HEK293 (cell line): Measurements from ENCODE around the gene HEPH.

Source experiments
- CTCF ChIA-PET: fragments of 350-600 bp; formaldehyde crosslinking; extraction: SDS; loops from one replicate; lab custom pipeline; 2021; ENCODE audit warnings: antibody characterized with exemption; lab: Yijun Ruan, JAX
- POLR2A ChIA-PET: fragments of 300-600 bp; formaldehyde crosslinking; extraction: SDS; loops from one replicate; lab custom pipeline; 2020; ENCODE audit warnings: antibody characterized with exemption, inconsistent platforms; lab: Yijun Ruan, JAX
- H3K27ac ChIP-seq: fragments of 200-500 bp; sonication (Bioruptor generic); 2 replicates; pipeline ENCODE4 v1.5.1; 2014; ENCODE audit warnings: low read depth, low read length, control low read depth, inconsistent platforms; ENCODE audit errors: extremely low read depth
- H3K36me3 ChIP-seq, 2 experiments: fragments of 200-500 bp in 1 of 2; sonication (Bioruptor generic) in 1 of 2; 1 replicate in 1 of 2; 2 replicates in 1 of 2; pipeline ENCODE4 v1.5.1; 2014 to 2017; ENCODE audit warnings: inconsistent platforms in 2 of 2, low read length in 2 of 2; ENCODE audit not compliant: control insufficient read depth in 2 of 2, insufficient read depth in 1 of 2
- H3K4me1 ChIP-seq: fragments of 200-500 bp; sonication (Bioruptor generic); 2 replicates; pipeline ENCODE4 v1.5.1; 2014; ENCODE audit warnings: mild to moderate bottlenecking, low read length, inconsistent platforms; ENCODE audit not compliant: control insufficient read depth, insufficient read depth
- H3K4me3 ChIP-seq: 2 replicates; pipeline ENCODE4 v1.5.1; 2011; ENCODE audit warnings: low read depth, mild to moderate bottlenecking, control low read depth, low read length, moderate library complexity
- H3K9me3 ChIP-seq: fragments of 200-500 bp; sonication (Bioruptor generic); 2 replicates; pipeline ENCODE4 v1.5.1; 2014; ENCODE audit warnings: low read depth, low read length, inconsistent platforms; ENCODE audit not compliant: control insufficient read depth, insufficient read depth
- BCL11A ChIP-seq: fragments of 450-650 bp; formaldehyde crosslinking; IDR thresholded peaks from 2 replicates; pipeline ENCODE4 v1.5.1; 2016; ENCODE audit warnings: low read depth, missing biosample characterization, missing genetic modification characterization
- KLF1 ChIP-seq: fragments of 450-650 bp; formaldehyde crosslinking; IDR thresholded peaks from 2 replicates; pipeline ENCODE4 v1.5.1; 2016; ENCODE audit warnings: missing biosample characterization, missing genetic modification characterization
- KLF16 ChIP-seq: fragments of 450-650 bp; formaldehyde crosslinking; IDR thresholded peaks from 2 replicates; pipeline ENCODE4 v1.5.1; 2017; ENCODE audit warnings: missing biosample characterization, missing genetic modification characterization
- KLF8 ChIP-seq: fragments of 450-650 bp; formaldehyde crosslinking; IDR thresholded peaks from 2 replicates; pipeline ENCODE4 v1.5.1; 2016; ENCODE audit warnings: missing biosample characterization, missing genetic modification characterization
- KLF9 ChIP-seq: fragments of 450-650 bp; formaldehyde crosslinking; IDR thresholded peaks from 2 replicates; pipeline ENCODE4 v1.5.1; 2016; ENCODE audit warnings: missing biosample characterization, missing genetic modification characterization, low read depth
- OVOL3 ChIP-seq: fragments of 450-650 bp; formaldehyde crosslinking; IDR thresholded peaks from 2 replicates; pipeline ENCODE4 v1.5.1; 2016; ENCODE audit warnings: missing biosample characterization, missing genetic modification characterization
- ZBTB10 ChIP-seq: fragments of 450-650 bp; formaldehyde crosslinking; IDR thresholded peaks from 2 replicates; pipeline ENCODE4 v1.5.1; 2016; ENCODE audit warnings: missing biosample characterization, missing genetic modification characterization
- ZBTB7A ChIP-seq: fragments of 450-650 bp; formaldehyde crosslinking; IDR thresholded peaks from 2 replicates; pipeline ENCODE4 v1.5.1; 2016; ENCODE audit warnings: low read depth, missing biosample characterization, missing genetic modification characterization
- ZNF211 ChIP-seq: fragments of 450-650 bp; formaldehyde crosslinking; IDR thresholded peaks from 2 replicates; pipeline ENCODE4 v1.5.1; 2016; ENCODE audit warnings: low read depth, missing biosample characterization, missing genetic modification characterization
- ZNF214 ChIP-seq: fragments of 450-650 bp; formaldehyde crosslinking; IDR thresholded peaks from 2 replicates; pipeline ENCODE4 v1.5.1; 2017; ENCODE audit warnings: missing biosample characterization, mild to moderate bottlenecking, missing genetic modification characterization, borderline replicate concordance
- ZNF274 ChIP-seq, 2 experiments: fragments of 200-500 bp in 1 of 2; fragments of 450-650 bp in 1 of 2; sonication (Bioruptor generic) in 1 of 2; formaldehyde crosslinking in 1 of 2; IDR thresholded peaks; 2 replicates each; pipeline versions ENCODE4 v1.5.1 to v1.6.1; 2014 to 2016; ENCODE audit warnings: borderline replicate concordance in 1 of 2, inconsistent platforms in 1 of 2, low read length in 1 of 2, missing biosample characterization in 1 of 2, missing genetic modification characterization in 1 of 2
- ZNF280D ChIP-seq: fragments of 450-650 bp; formaldehyde crosslinking; IDR thresholded peaks from 2 replicates; pipeline ENCODE4 v1.5.1; 2016; ENCODE audit warnings: missing biosample characterization, missing genetic modification characterization
- ZNF311 ChIP-seq: fragments of 450-650 bp; formaldehyde crosslinking; IDR thresholded peaks from 2 replicates; pipeline ENCODE4 v1.5.1; 2017; ENCODE audit warnings: missing biosample characterization, missing genetic modification characterization, borderline replicate concordance
- ZNF37A ChIP-seq: fragments of 450-650 bp; IDR thresholded peaks from 2 replicates; pipeline ENCODE4 v1.5.1; 2018; ENCODE audit warnings: missing biosample characterization, missing genetic modification characterization
- ZNF391 ChIP-seq: fragments of 450-650 bp; formaldehyde crosslinking; IDR thresholded peaks from 2 replicates; pipeline ENCODE4 v1.5.1; 2016; ENCODE audit warnings: low read depth, missing biosample characterization, missing genetic modification characterization, borderline replicate concordance
- ZNF394 ChIP-seq: fragments of 450-650 bp; formaldehyde crosslinking; IDR thresholded peaks from 2 replicates; pipeline ENCODE4 v1.5.1; 2016; ENCODE audit warnings: missing biosample characterization, missing genetic modification characterization, mild to moderate bottlenecking, moderate library complexity, borderline replicate concordance
- ZNF473 ChIP-seq: fragments of 450-650 bp; formaldehyde crosslinking; IDR thresholded peaks from 2 replicates; pipeline ENCODE4 v1.5.1; 2017; ENCODE audit warnings: missing biosample characterization, missing genetic modification characterization
- ZNF513 ChIP-seq: fragments of 450-650 bp; IDR thresholded peaks from 2 replicates; pipeline ENCODE4 v1.5.1; 2018; ENCODE audit warnings: missing biosample characterization, missing genetic modification characterization
- ZNF521 ChIP-seq: fragments of 450-650 bp; formaldehyde crosslinking; IDR thresholded peaks from 2 replicates; pipeline ENCODE4 v1.5.1; 2017; ENCODE audit warnings: missing biosample characterization, mild to moderate bottlenecking, missing genetic modification characterization
- ZNF544 ChIP-seq: fragments of 450-650 bp; formaldehyde crosslinking; IDR thresholded peaks from 2 replicates; pipeline ENCODE4 v1.5.0; 2017; ENCODE audit warnings: missing biosample characterization, missing genetic modification characterization
- ZNF555 ChIP-seq: fragments of 450-650 bp; formaldehyde crosslinking; conservative IDR thresholded peaks from 2 replicates; pipeline ENCODE4 v1.5.1; 2017; ENCODE audit warnings: missing biosample characterization, mild to moderate bottlenecking, missing genetic modification characterization, inconsistent platforms
- ZNF580 ChIP-seq: fragments of 450-650 bp; formaldehyde crosslinking; IDR thresholded peaks from 2 replicates; pipeline ENCODE4 v1.5.1; 2016; ENCODE audit warnings: missing biosample characterization, missing genetic modification characterization
- ZNF623 ChIP-seq: fragments of 450-650 bp; formaldehyde crosslinking; IDR thresholded peaks from 2 replicates; pipeline ENCODE4 v1.5.1; 2016; ENCODE audit warnings: missing biosample characterization, missing genetic modification characterization
- ZNF624 ChIP-seq: fragments of 450-650 bp; formaldehyde crosslinking; IDR thresholded peaks from 2 replicates; pipeline ENCODE4 v1.5.1; 2017; ENCODE audit warnings: missing biosample characterization, missing genetic modification characterization
- ZNF629 ChIP-seq: fragments of 450-650 bp; formaldehyde crosslinking; IDR thresholded peaks from 2 replicates; pipeline ENCODE4 v1.5.1; 2017; ENCODE audit warnings: missing biosample characterization, missing genetic modification characterization
- ZNF76 ChIP-seq: fragments of 450-650 bp; formaldehyde crosslinking; IDR thresholded peaks from 2 replicates; pipeline ENCODE4; 2016; ENCODE audit warnings: low read depth, missing biosample characterization, missing genetic modification characterization, borderline replicate concordance
- ZNF792 ChIP-seq: fragments of 450-650 bp; formaldehyde crosslinking; IDR thresholded peaks from 2 replicates; pipeline ENCODE4 v1.5.1; 2016; ENCODE audit warnings: missing biosample characterization, missing genetic modification characterization
- ZSCAN16 ChIP-seq: fragments of 450-650 bp; formaldehyde crosslinking; IDR thresholded peaks from 2 replicates; pipeline ENCODE4 v1.5.1; 2016; ENCODE audit warnings: missing biosample characterization, missing genetic modification characterization
- ZSCAN23 ChIP-seq: fragments of 450-650 bp; formaldehyde crosslinking; IDR thresholded peaks from 2 replicates; pipeline ENCODE4 v1.5.1; 2016; ENCODE audit warnings: missing biosample characterization, missing genetic modification characterization

HEPH gene

GRCh38 chrX:66142351-66142750 is 21.7 kb upstream of the HEPH start:
- H3K4me3 ChIP-seq: no peak overlapping the region
- H3K4me1 ChIP-seq: no peaks in the 10 kb centered on the region
- H3K9me3 ChIP-seq: no peaks in the 10 kb centered on the region; the same call in 1 of the 2 replicates
- ChIA-PET POLR2A (no interaction called here), CTCF (interaction anchor here (0.6 kb wide), 1 partner anchor 59 kb away, joined by 3 read pairs; no protein-coding TSS in a partner anchor)
- TF ChIP-seq KLF1 (no peak), ZNF513 (tag by site-specific recombination) (no peak), ZNF37A (no peak), KLF16 (tag by site-specific recombination) (no peak), ZNF521 (tag by site-specific recombination) (no peak), ZNF623 (tag by site-specific recombination) (no peak), KLF9 (tag by site-specific recombination) (no peak), ZNF211 (tag by site-specific recombination) (no peak), ZNF76 (tag by site-specific recombination) (no peak), ZNF391 (tag by site-specific recombination) (no peak), ZNF555 (tag by site-specific recombination) (no peak), ZSCAN23 (tag by site-specific recombination) (no peak), ZBTB7A (tag by site-specific recombination) (no peak), ZNF544 (no peak), ZNF792 (no peak), ZNF280D (tag by site-specific recombination) (no peak)
- H3K27ac ChIP-seq: no peak overlapping the region
- no peaks in the 10 kb centered on the region for H3K36me3 ChIP-seq

- Histone ChIP-seq H3K36me3 (no peaks in the 10 kb centered on the region), H3K4me1 (no peaks in the 10 kb centered on the region), H3K4me3 (no peak overlapping the region), H3K27ac (no peak overlapping the region), H3K9me3 (no peaks in the 10 kb centered on the region; the same call in 1 of the 2 replicates)
- CTCF ChIA-PET: no interaction called here
- POLR2A ChIA-PET: no interaction called here
- TF ChIP-seq ZNF473 (tag by site-specific recombination) (no peak), ZBTB10 (tag by site-specific recombination) (no peak), ZNF274 (IDR thresholded peaks at IDR 0.05; ENCODE audit: low read length) (no peak), ZNF274 (tag by site-specific recombination; IDR thresholded peaks at IDR 0.05; ENCODE audit: borderline replicate concordance) (no peak), ZNF214 (no peak), ZSCAN16 (tag by site-specific recombination) (no peak), BCL11A (tag by site-specific recombination) (no peak), ZNF624 (tag by site-specific recombination) (no peak), ZNF629 (tag by site-specific recombination) (no peak), KLF8 (no peak), ZNF311 (tag by site-specific recombination) (no peak), OVOL3 (tag by site-specific recombination) (no peak), ZNF394 (no peak), ZNF580 (no peak)
Observed at GRCh38 chrX:66144258-66144657, 19.8 kb upstream of the HEPH start.
